AG09319 (cell line): ENCODE data around the gene USP40.
A peak's percentile ranks its signal among the peaks of the same experiment; 100 is the strongest.

Source experiments
- DNase-seq: peaks from one replicate; pipeline ENCODE4 v3.0.0-alpha.2; 2010; ENCODE audit warnings: low read depth; ENCODE audit errors: extremely low read depth
- CTCF ChIP-seq: IDR thresholded peaks from 2 replicates; pipeline ENCODE4 v1.5.1; 2011; ENCODE audit warnings: low read depth, mild to moderate bottlenecking, inconsistent platforms, low read length, moderate library complexity

The USP40 gene

GRCh38 chr2:233448220-233448559 lies 118.4 kb downstream of the USP40 start:
- no peak for DNase-seq
- peak; percentile 4 for TF ChIP-seq CTCF

DNA sequence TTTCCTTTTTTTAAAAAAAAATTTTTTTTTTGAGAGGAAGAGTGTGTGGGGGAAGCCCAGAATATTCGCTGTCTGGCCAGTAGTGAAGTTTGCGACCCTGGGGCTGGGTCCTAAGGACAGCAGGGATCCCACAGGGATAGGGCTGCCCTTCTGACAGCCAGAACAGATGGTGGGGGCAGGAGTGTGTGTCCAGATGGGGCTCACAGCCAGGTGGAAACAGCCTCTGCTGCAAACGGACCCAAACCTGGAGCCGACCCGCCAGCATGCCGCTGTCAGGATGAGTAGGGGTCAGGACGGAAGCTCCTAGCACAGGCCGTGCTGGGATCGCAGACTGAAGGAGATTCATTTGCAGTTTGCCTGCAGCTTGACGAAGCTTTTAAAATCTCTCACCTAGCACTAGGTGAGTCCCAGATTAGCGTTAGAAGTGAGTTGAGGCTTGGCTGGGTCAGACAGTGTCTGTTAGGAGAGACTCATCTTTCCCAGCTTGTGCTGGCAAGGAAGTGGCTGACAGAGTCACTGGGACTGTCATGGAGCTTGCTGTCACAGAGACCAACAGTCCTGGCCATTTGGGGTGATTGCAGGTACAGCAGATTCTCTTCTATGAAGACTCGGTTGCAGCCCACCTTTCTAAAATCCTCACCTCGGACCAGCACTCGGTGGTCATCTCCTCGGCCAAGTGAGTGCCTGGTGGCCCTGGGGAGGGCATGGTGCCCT lies 118.9 kb downstream of the USP40 start:
- TF ChIP-seq CTCF, result no peak

GRCh38 chr2:233446606-233447305 lies 119.8 kb downstream of the USP40 start:
- no peak for TF ChIP-seq CTCF
- no peak for DNase-seq

More for the DNA sequence above, 118.9 kb downstream of the USP40 start:
- no peak for DNase-seq

- DNase-seq, result no peak
- TF ChIP-seq CTCF, result no peak
Observed at GRCh38 chr2:233446121-233446520, 120.5 kb downstream of the USP40 start.

DNA sequence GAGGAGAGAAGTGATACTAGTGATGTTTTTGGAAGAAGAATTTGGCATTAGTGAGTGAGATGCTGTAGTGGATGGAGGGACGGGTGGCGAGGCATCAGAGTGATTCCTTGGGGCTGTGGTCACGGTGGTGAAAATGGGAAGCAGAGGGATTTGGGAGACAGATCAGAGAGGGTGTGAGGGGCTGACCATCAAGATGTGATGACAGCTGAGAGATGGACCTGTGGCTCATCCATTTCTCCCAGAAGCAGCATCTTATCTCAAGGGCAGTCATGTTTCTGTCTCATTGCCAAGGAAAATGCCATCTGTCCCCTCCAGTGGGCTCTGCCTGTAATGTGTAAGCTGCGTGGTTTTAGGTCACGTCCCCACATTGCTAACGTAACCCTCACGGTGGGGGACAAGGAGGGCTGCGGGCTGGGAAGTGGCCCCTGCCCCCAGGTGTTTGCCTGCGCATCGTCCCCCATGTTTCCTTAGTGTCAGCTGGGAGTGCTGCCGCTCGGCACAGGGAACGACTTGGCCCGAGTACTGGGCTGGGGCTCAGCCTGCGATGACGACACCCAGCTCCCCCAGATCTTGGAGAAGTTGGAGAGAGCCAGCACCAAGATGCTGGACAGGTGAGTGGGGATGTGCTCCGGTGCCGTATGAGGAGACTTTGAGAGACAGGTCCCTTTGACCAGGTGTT lies 121.3 kb downstream of the USP40 start:
- no peak for TF ChIP-seq CTCF
- no peak for DNase-seq

DNA sequence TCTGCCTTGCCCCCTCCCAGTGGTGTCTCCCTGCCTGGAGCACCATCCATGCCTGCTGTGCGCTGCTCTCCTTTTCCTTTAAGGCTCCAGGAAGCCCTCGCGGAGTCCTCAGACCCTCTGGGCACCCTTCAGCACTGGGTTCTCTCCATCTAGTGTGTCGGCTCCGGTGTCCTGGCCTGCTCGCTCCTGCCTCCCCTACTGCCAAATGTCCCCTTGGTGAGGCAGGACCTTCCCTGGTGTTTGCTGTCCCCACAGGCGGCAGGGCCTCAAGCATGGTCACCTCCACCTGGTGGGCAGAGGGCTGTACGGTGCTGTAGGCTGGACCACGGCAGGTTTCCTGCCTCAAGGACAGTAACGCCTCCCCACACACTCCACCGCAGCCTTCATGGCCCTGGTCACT lies 122.1 kb downstream of the USP40 start:
- no peak for DNase-seq
- no peak for TF ChIP-seq CTCF

GRCh38 chr2:233443511-233444183 lies 122.9 kb downstream of the USP40 start:
- peak; percentile 85 for TF ChIP-seq CTCF
- peak; percentile 65 for DNase-seq
